Measurements from ENCODE around the gene C19orf25. TPM values are rescaled to one million over a fixed set of nuclear protein-coding genes. Genes with fewer than 3 reads are reported as not detected.

C19orf25 gene
- total and polyA plus RNA-seq, 2 donors (not counting 1 experiment from before 2014, with no cell fraction given): 34.2 to 68.3 TPM

GRCh38 chr19:1468821-1469254, 10.2 kb downstream of the C19orf25 start:
- Histone ChIP-seq H4K20me1 (ENCODE audit: control insufficient read depth, insufficient read depth, low read length, poor library complexity, severe bottlenecking) (peaks cover 83% of the 10 kb centered on the region), H3K4me2 (replicated peaks; ENCODE audit: low read depth, low read length, poor library complexity, severe bottlenecking) (peak overlapping the region; percentile 98), H3K27me3 (replicated peaks in 1 of 4; ENCODE audit: control extremely low read depth in 1 of 4, control insufficient read depth in 3 of 4, insufficient read depth in 4 of 4, low read length in 3 of 4) (peaks cover 0 to 65% (median 18%) of the 10 kb centered on the region in 4 experiments), H2AFZ (ENCODE audit: insufficient read depth, low read depth, low read length, poor library complexity, severe bottlenecking) (no peak overlapping the region), H3K9ac (ENCODE audit: low read length) (peak overlapping the region; percentile 37), H3K4me1 (ENCODE audit: control insufficient read depth in 2 of 2, insufficient read depth in 2 of 2, low read length in 2 of 2) (peaks cover 55 to 68% of the 10 kb centered on the region in 2 donors), H3K27ac (ENCODE audit: low read length in 2 of 2) (no peak overlapping the region), H3K4me3 (ENCODE audit: control extremely low read depth in 1 of 5, extremely low read depth in 1 of 5, insufficient read depth in 1 of 5, low read depth in 2 of 5, low read length in 4 of 5) (peak overlapping the region in 3 of 5 experiments; percentile 20 to 29 (median 28)), H3K79me2 (ENCODE audit: control insufficient read depth, insufficient read depth, low read length) (peaks cover 15% of the 10 kb centered on the region), H3K9me3 (ENCODE audit: control extremely low read depth in 1 of 3, control insufficient read depth in 2 of 3, insufficient read depth in 1 of 3, low read length in 2 of 3) (peaks cover 0 to 9% (median 0%) of the 10 kb centered on the region in 3 donors), H3K36me3 (replicated peaks in 1 of 2; ENCODE audit: control extremely low read depth in 1 of 2, control insufficient read depth in 1 of 2, extremely low read depth in 1 of 2, insufficient read depth in 2 of 2, low read length in 1 of 2) (no peaks in the 10 kb centered on the region)
- ATAC-seq (ENCODE audit: low read depth) (peak; percentile 8), DNase-seq (peak; percentile 67)
- Mint-ChIP-seq H3K4me3 (peak overlapping the region; percentile 23), H3K4me1 (peaks cover 20% of the 10 kb centered on the region), H3K27me3 (peaks cover 3% of the 10 kb centered on the region), H3K27ac (no peak overlapping the region), H3K9me3 (ENCODE audit: insufficient read depth) (no peaks in the 10 kb centered on the region)
- TF ChIP-seq EZH2 (IDR thresholded peaks at IDR 0.05; ENCODE audit: borderline replicate concordance, insufficient read depth, low read depth, low read length, poor library complexity, severe bottlenecking): peak; percentile 77
- TF ChIP-seq, protein P1, sequence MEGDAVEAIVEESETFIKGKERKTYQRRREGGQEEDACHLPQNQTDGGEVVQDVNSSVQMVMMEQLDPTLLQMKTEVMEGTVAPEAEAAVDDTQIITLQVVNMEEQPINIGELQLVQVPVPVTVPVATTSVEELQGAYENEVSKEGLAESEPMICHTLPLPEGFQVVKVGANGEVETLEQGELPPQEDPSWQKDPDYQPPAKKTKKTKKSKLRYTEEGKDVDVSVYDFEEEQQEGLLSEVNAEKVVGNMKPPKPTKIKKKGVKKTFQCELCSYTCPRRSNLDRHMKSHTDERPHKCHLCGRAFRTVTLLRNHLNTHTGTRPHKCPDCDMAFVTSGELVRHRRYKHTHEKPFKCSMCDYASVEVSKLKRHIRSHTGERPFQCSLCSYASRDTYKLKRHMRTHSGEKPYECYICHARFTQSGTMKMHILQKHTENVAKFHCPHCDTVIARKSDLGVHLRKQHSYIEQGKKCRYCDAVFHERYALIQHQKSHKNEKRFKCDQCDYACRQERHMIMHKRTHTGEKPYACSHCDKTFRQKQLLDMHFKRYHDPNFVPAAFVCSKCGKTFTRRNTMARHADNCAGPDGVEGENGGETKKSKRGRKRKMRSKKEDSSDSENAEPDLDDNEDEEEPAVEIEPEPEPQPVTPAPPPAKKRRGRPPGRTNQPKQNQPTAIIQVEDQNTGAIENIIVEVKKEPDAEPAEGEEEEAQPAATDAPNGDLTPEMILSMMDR (IDR thresholded peaks at IDR 0.05): no peak
- ChIA-PET POLR2A (interaction anchor here (1.2 to 1.4 kb wide), 2 partner anchors 21 to 24 kb away, joined by 3 to 4 read pairs; no protein-coding TSS in a partner anchor), CTCF (interaction anchor here (0.8 to 2.3 kb wide), 3 partner anchors 14 to 202 kb away, joined by 3 to 11 read pairs (median 3); no protein-coding TSS in a partner anchor)
- intact Hi-C loops (cut with micrococcal nuclease): no loop called here
- WGBS (ENCODE audit: insufficient coverage): 3% methylated on average over 47 of the region's 47 CpGs

- H3K9me3 ChIP-seq (ENCODE audit: control extremely low read depth in 1 of 3, control insufficient read depth in 2 of 3, insufficient read depth in 1 of 3, low read length in 2 of 3): peaks cover 0 to 9% (median 0%) of the 10 kb centered on the region in 3 donors
- Mint-ChIP-seq H3K9me3 (ENCODE audit: insufficient read depth) (no peaks in the 10 kb centered on the region), H3K27me3 (peaks cover 3% of the 10 kb centered on the region), H3K4me1 (peaks cover 20% of the 10 kb centered on the region), H3K27ac (no peak overlapping the region), H3K4me3 (peak overlapping the region; percentile 69)
- H3K79me2 ChIP-seq (ENCODE audit: control insufficient read depth, insufficient read depth, low read length): peaks cover 14% of the 10 kb centered on the region
- ATAC-seq (ENCODE audit: low read depth) (no peak), DNase-seq (no peak)
- H3K4me2 ChIP-seq (replicated peaks; ENCODE audit: low read depth, low read length, poor library complexity, severe bottlenecking): peak overlapping the region; percentile 98
- peaks cover 0 to 65% (median 18%) of the 10 kb centered on the region in 4 experiments for H3K27me3 ChIP-seq (replicated peaks in 1 of 4; ENCODE audit: control extremely low read depth in 1 of 4, control insufficient read depth in 3 of 4, insufficient read depth in 4 of 4, low read length in 3 of 4)
- H3K27ac ChIP-seq (ENCODE audit: low read length in 2 of 2): no peak overlapping the region
- H3K4me1 ChIP-seq (ENCODE audit: control insufficient read depth in 2 of 2, insufficient read depth in 2 of 2, low read length in 2 of 2): peaks cover 55 to 68% of the 10 kb centered on the region in 2 donors
- ChIA-PET POLR2A (interaction anchor here (1.2 to 1.4 kb wide), 2 partner anchors 21 to 24 kb away, joined by 3 to 4 read pairs; no protein-coding TSS in a partner anchor), CTCF (interaction anchor here (0.8 to 2.3 kb wide), 3 partner anchors 13 to 202 kb away, joined by 3 to 11 read pairs (median 3); no protein-coding TSS in a partner anchor)
- no peak overlapping the region for H2AFZ ChIP-seq (ENCODE audit: insufficient read depth, low read depth, low read length, poor library complexity, severe bottlenecking)
- peak overlapping the region in 3 of 5 experiments; percentile 20 to 29 (median 28) for H3K4me3 ChIP-seq (ENCODE audit: control extremely low read depth in 1 of 5, extremely low read depth in 1 of 5, insufficient read depth in 1 of 5, low read depth in 2 of 5, low read length in 4 of 5)
- TF ChIP-seq, protein P1 (IDR thresholded peaks at IDR 0.05): no peak
- no peak for TF ChIP-seq EZH2 (IDR thresholded peaks at IDR 0.05; ENCODE audit: borderline replicate concordance, insufficient read depth, low read depth, low read length, poor library complexity, severe bottlenecking)
- 8% methylated on average over 47 of the region's 49 CpGs for WGBS (ENCODE audit: insufficient coverage)
- no peaks in the 10 kb centered on the region for H3K36me3 ChIP-seq (replicated peaks in 1 of 2; ENCODE audit: control extremely low read depth in 1 of 2, control insufficient read depth in 1 of 2, extremely low read depth in 1 of 2, insufficient read depth in 2 of 2, low read length in 1 of 2)
- peaks cover 78% of the 10 kb centered on the region for H4K20me1 ChIP-seq (ENCODE audit: control insufficient read depth, insufficient read depth, low read length, poor library complexity, severe bottlenecking)
- intact Hi-C loops (cut with micrococcal nuclease): no loop called here
- H3K9ac ChIP-seq (ENCODE audit: low read length): peak overlapping the region; percentile 37
These were observed 10.7 kb downstream of the C19orf25 start for GRCh38 chr19:1468274-1468820.

All from B cell (primary cell).